HCT116 (cell line): ENCODE results near the gene CLDN5. TPM values are rescaled to one million over a fixed set of nuclear protein-coding genes. Genes with fewer than 3 reads are reported as not detected.

ENCODE experiments used
- ATAC-seq: fragments of 200-7000 bp; cut with Tn5 transposase; 2 replicates; pipeline ENCODE4 v1.9.1; 2020; ENCODE audit warnings: mild to moderate bottlenecking, moderate library complexity
- BruUV-seq: library from RNA; stranded (reverse); fragments of 400-500 nt; replicated peaks from 2 replicates; lab custom pipeline; 2021; lab: Mats Ljungman, UMichigan
- CTCF ChIA-PET: fragments of 300-600 bp; sonication (Branson Sonifier 250); formaldehyde crosslinking; loops from one replicate; lab custom pipeline; 2021; ENCODE audit warnings: antibody characterized with exemption; lab: Charles Lee
- POLR2A ChIA-PET: fragments of 300-600, 350-600 bp; sonication (Branson Sonifier 250); formaldehyde crosslinking; loops from one replicate; lab custom pipeline; 2021; ENCODE audit warnings: antibody characterized with exemption; lab: Charles Lee
- RAD21 ChIA-PET, 2 experiments: fragments of 300-600 bp; sonication (Branson Sonifier 250); formaldehyde crosslinking; loops; one replicate each; lab custom pipeline; 2023; ENCODE audit warnings: low total read pairs in 2 of 2; ENCODE audit not compliant: uncharacterized antibody in 2 of 2, unreplicated experiment in 2 of 2, low non-redundant PET in 1 of 2; lab: Charles Lee
- DNase-seq: peaks from one replicate; pipeline ENCODE4 v3.0.0-alpha.2; 2010; ENCODE audit warnings: low read depth, low spot score
- H2AFZ ChIP-seq: fragments of 200-600 bp; shearing (Covaris generic), sonication (generic); 2 replicates; pipeline ENCODE4 v1.6.1; 2017; ENCODE audit warnings: low read depth, mixed run types, mixed read lengths, antibody characterized with exemption, low read length; ENCODE audit not compliant: poor library complexity, severe bottlenecking
- H3K27ac ChIP-seq: 2 replicates; pipeline ENCODE4 v1.5.1; 2012; ENCODE audit warnings: low read depth, low read length
- H3K27me3 ChIP-seq: fragments of 200-600 bp; sonication (generic); 2 replicates; pipeline ENCODE4 v1.6.1; 2016; ENCODE audit warnings: mixed run types, low read length, mixed read lengths; ENCODE audit not compliant: insufficient read depth
- H3K36me3 ChIP-seq, 2 experiments: fragments of 200-500 bp in 1 of 2; fragments of 200-600 bp in 1 of 2; sonication (Bioruptor generic) in 1 of 2; sonication (generic) in 1 of 2; 2 replicates each; pipeline versions ENCODE4 v1.5.1 to v1.6.1; 2014 to 2016; ENCODE audit warnings: low read length in 2 of 2, inconsistent platforms in 1 of 2, mixed read lengths in 1 of 2, mixed run types in 1 of 2; ENCODE audit not compliant: insufficient read depth in 2 of 2, control insufficient read depth in 1 of 2
- H3K4me1 ChIP-seq, 2 experiments: fragments of 200-600 bp in 1 of 2; sonication (generic) in 1 of 2; 2 replicates each; pipeline versions ENCODE4 v1.5.1 to v1.6.1; 2012 to 2017; ENCODE audit warnings: low read length in 2 of 2, inconsistent platforms in 1 of 2, mild to moderate bottlenecking in 1 of 2, mixed read lengths in 1 of 2, mixed run types in 1 of 2, moderate library complexity in 1 of 2; ENCODE audit not compliant: insufficient read depth in 2 of 2, control insufficient read depth in 1 of 2
- H3K4me2 ChIP-seq: fragments of 200-600 bp; sonication (generic); 2 replicates; pipeline ENCODE4 v1.6.1; 2017; ENCODE audit warnings: mixed run types, low read length, mixed read lengths
- H3K4me3 ChIP-seq, 2 experiments: fragments of 200-600 bp in 1 of 2; sonication (generic) in 1 of 2; replicated peaks in 1 of 2; 2 replicates each; pipeline ENCODE4 v1.5.1; 2011 to 2016; ENCODE audit warnings: low read length in 2 of 2, control low read depth in 1 of 2, low read depth in 1 of 2, mild to moderate bottlenecking in 1 of 2, mixed read lengths in 1 of 2, mixed run types in 1 of 2
- H3K79me2 ChIP-seq: fragments of 200-600 bp; sonication (generic); 2 replicates; pipeline ENCODE4 v1.6.1; 2017; ENCODE audit warnings: mild to moderate bottlenecking, mixed run types, low read length, moderate library complexity, mixed read lengths; ENCODE audit not compliant: insufficient read depth
- H3K9ac ChIP-seq: fragments of 200-600 bp; sonication (generic); 2 replicates; pipeline ENCODE4 v1.6.1; 2016; ENCODE audit warnings: low read length, mixed read lengths
- H3K9me2 ChIP-seq: fragments of 200-600 bp; sonication (generic), shearing (Covaris generic); 2 replicates; pipeline ENCODE4 v1.6.1; 2017; ENCODE audit warnings: mixed run types, mild to moderate bottlenecking, moderate library complexity; ENCODE audit not compliant: insufficient read depth
- H3K9me3 ChIP-seq, 2 experiments: fragments of 200-500 bp in 1 of 2; fragments of 200-600 bp in 1 of 2; sonication (Bioruptor generic) in 1 of 2; sonication (generic) in 1 of 2; 2 replicates each; pipeline ENCODE4 v1.6.1; 2014 to 2017; ENCODE audit warnings: low read length in 2 of 2, mixed read lengths in 2 of 2, inconsistent platforms in 1 of 2, low read depth in 1 of 2, mild to moderate bottlenecking in 1 of 2, mixed run types in 1 of 2, moderate library complexity in 1 of 2; ENCODE audit not compliant: control insufficient read depth in 1 of 2, insufficient read depth in 1 of 2
- H4K20me1 ChIP-seq: fragments of 200-600 bp; sonication (generic), shearing (Covaris generic); 2 replicates; pipeline ENCODE4 v1.6.1; 2017; ENCODE audit warnings: mixed run types, mild to moderate bottlenecking, moderate library complexity; ENCODE audit not compliant: insufficient read depth
- ATF3 ChIP-seq: IDR thresholded peaks from 2 replicates; pipeline ENCODE4 v1.6.1; 2012
- CTCF ChIP-seq, 3 experiments: fragments of 200-600 bp in 1 of 3; sonication (generic) in 1 of 3; IDR thresholded peaks in 2 of 3; conservative IDR thresholded peaks in 1 of 3; 2 replicates each; pipeline ENCODE4 v1.5.1; 2012 to 2017; ENCODE audit warnings: low read depth in 2 of 3, low read length in 2 of 3, antibody characterized with exemption in 1 of 3, borderline replicate concordance in 1 of 3, control low read depth in 1 of 3, mild to moderate bottlenecking in 1 of 3, mixed read lengths in 1 of 3, mixed run types in 1 of 3, moderate library complexity in 1 of 3; ENCODE audit not compliant: insufficient read depth in 1 of 3
- ELF1 ChIP-seq: IDR thresholded peaks from 2 replicates; pipeline ENCODE4 v1.6.1; 2012; ENCODE audit warnings: low read depth, borderline replicate concordance
- EZH2phosphoT487 ChIP-seq: fragments of 200-600 bp; IDR thresholded peaks from 2 replicates; pipeline ENCODE4 v1.6.1; 2018; ENCODE audit warnings: antibody characterized with exemption, borderline replicate concordance
- FOSL1 ChIP-seq: IDR thresholded peaks from 2 replicates; pipeline ENCODE4 v1.6.1; 2012; ENCODE audit warnings: low read depth
- JUND ChIP-seq: IDR thresholded peaks from 2 replicates; pipeline ENCODE4 v1.6.1; 2012
- MAX ChIP-seq: IDR thresholded peaks from 2 replicates; pipeline ENCODE4 v1.6.1; 2012
- SIN3A ChIP-seq: IDR thresholded peaks from 2 replicates; pipeline ENCODE4 v1.6.1; 2012; ENCODE audit warnings: low read depth
- SP1 ChIP-seq: IDR thresholded peaks from 2 replicates; pipeline ENCODE4 v1.6.1; 2012; ENCODE audit warnings: low read depth
- SRF ChIP-seq: IDR thresholded peaks from 2 replicates; pipeline ENCODE4 v1.6.1; 2012; ENCODE audit warnings: low read depth
- TCF7L2 ChIP-seq: IDR thresholded peaks from 2 replicates; pipeline ENCODE4 v1.7.0; 2011; ENCODE audit warnings: borderline replicate concordance, inconsistent platforms; ENCODE audit not compliant: insufficient read depth, insufficient read length; ENCODE audit errors: extremely low read depth
- YY1 ChIP-seq: IDR thresholded peaks from 2 replicates; pipeline ENCODE4 v1.6.1; 2011; ENCODE audit warnings: low read length, low read depth, moderate library complexity, mild to moderate bottlenecking; ENCODE audit not compliant: insufficient replicate concordance; ENCODE audit errors: extremely low read depth
- ZFX ChIP-seq: fragments of 450-650 bp; IDR thresholded peaks from 2 replicates; pipeline ENCODE4 v1.6.1; 2017
- ZNF274 ChIP-seq: fragments of 200-500 bp; sonication (Bioruptor generic); IDR thresholded peaks from 2 replicates; pipeline ENCODE4 v1.6.1; 2014; ENCODE audit warnings: mild to moderate bottlenecking, low read depth, low read length, inconsistent platforms
- intact Hi-C: fragments of 100-400 bp; cut with micrococcal nuclease; formaldehyde crosslinking; loops from 2 replicates; pipeline ENCODE4 v1.10.0; 2022
- total RNA-seq: library from RNA; stranded (reverse); gene quantifications from one replicate; pipeline ENCODE4 v1.2.1, GENCODE V29; 2021; ENCODE audit not compliant: unreplicated experiment

The CLDN5 gene
- total RNA-seq, 1 experiment from 2014 or later = 0.32 TPM

GRCh38 chr22:19565382-19566278 is 41.4 kb upstream of the CLDN5 start:
- CTCF ChIA-PET = no interaction called here
- no peaks in the 10 kb centered on the region for H3K36me3 ChIP-seq
- no peak for ATAC-seq
- peaks cover 0 to 3% of the 10 kb centered on the region in 2 experiments; a peak in 1 of 4 replicates for H3K4me1 ChIP-seq
- RAD21 ChIA-PET = no interaction called here
- no peaks in the 10 kb centered on the region for H4K20me1 ChIP-seq
- H3K79me2 ChIP-seq = no peaks in the 10 kb centered on the region
- no TSS peak for BruUV-seq
- no peak overlapping the region for H3K4me3 ChIP-seq
- no peaks in the 10 kb centered on the region for H3K27me3 ChIP-seq
- no peak overlapping the region for H2AFZ ChIP-seq
- POLR2A ChIA-PET = interaction anchor here (1.5 kb wide), 1 partner anchor 11 kb away, joined by 3 read pairs; no protein-coding TSS in a partner anchor
- H3K4me2 ChIP-seq = no peak overlapping the region
- TF ChIP-seq ZFX (no peak), ELF1 (no peak), ATF3 (no peak), SRF (no peak), YY1 (no peak), FOSL1 (no peak), ZNF274 (no peak), JUND (no peak)
- no peak overlapping the region for H3K27ac ChIP-seq
- H3K9me2 ChIP-seq = no peaks in the 10 kb centered on the region
- no peaks in the 10 kb centered on the region for H3K9me3 ChIP-seq
- H3K9ac ChIP-seq = no peak overlapping the region
- no peak for DNase-seq
- intact Hi-C loops = no loop called here

- CTCF ChIA-PET = no interaction called here
- H4K20me1 ChIP-seq = no peaks in the 10 kb centered on the region
- no peaks in the 10 kb centered on the region for H3K9me2 ChIP-seq
- BruUV-seq = no TSS peak
- no peaks in the 10 kb centered on the region for H3K27me3 ChIP-seq
- no peaks in the 10 kb centered on the region for H3K36me3 ChIP-seq
- DNase-seq (no peak), ATAC-seq (no peak)
- H3K9ac ChIP-seq = no peak overlapping the region
- H3K79me2 ChIP-seq = no peaks in the 10 kb centered on the region
- no peak overlapping the region for H3K4me2 ChIP-seq
- H3K9me3 ChIP-seq = no peaks in the 10 kb centered on the region
- H2AFZ ChIP-seq = no peak overlapping the region
- RAD21 ChIA-PET = interaction anchor here in 1 of 2 experiments (0.7 kb wide), 1 partner anchor 24 kb away, joined by 3 read pairs; no protein-coding TSS in a partner anchor
- H3K4me3 ChIP-seq = no peak overlapping the region
- intact Hi-C loops = no loop called here
- H3K27ac ChIP-seq = no peak overlapping the region
- POLR2A ChIA-PET = no interaction called here
- peaks cover 5 to 6% of the 10 kb centered on the region in 2 experiments for H3K4me1 ChIP-seq
- TF ChIP-seq TCF7L2 = no peak
- TF ChIP-seq ZNF274 = no peak
- no peak for TF ChIP-seq ELF1
- TF ChIP-seq MAX = no peak
- TF ChIP-seq FOSL1 = no peak
- TF ChIP-seq SP1 = no peak
- TF ChIP-seq EZH2phosphoT487 = no peak
- TF ChIP-seq CTCF (IDR thresholded peaks at IDR 0.05 in 2 of 3, conservative IDR thresholded peaks at IDR 0.05 in 1 of 3; ENCODE audit: borderline replicate concordance in 1 of 3, insufficient read depth in 1 of 3, low read depth in 2 of 3, low read length in 2 of 3) = no peak
- TF ChIP-seq ZFX = no peak
- TF ChIP-seq SIN3A = no peak
- TF ChIP-seq ATF3 = no peak
These were observed 35.7 kb upstream of the CLDN5 start for GRCh38 chr22:19559956-19560355.
